ENCODE measurements around the gene PARP8.

DNA sequence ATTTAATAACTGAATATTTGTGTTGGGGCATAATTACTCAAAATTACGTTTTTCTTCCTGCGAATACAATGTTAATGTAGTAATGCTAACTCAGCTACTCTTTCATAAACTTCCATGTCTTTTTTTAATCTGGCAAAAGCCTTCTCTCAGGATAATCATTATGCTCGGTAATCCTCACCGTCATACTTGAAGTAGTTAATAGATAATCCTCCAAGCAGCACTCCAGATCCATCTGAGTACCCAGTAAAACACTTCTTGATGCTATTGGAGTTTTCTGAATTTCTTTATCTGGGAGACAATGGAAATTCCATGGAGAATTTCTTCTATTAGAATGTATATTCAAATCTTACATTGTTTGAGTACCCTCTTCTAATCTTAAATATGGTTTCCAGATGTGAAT lies 34.3 kb downstream of the PARP8 start:
- TF ChIP-seq, protein P1, sequence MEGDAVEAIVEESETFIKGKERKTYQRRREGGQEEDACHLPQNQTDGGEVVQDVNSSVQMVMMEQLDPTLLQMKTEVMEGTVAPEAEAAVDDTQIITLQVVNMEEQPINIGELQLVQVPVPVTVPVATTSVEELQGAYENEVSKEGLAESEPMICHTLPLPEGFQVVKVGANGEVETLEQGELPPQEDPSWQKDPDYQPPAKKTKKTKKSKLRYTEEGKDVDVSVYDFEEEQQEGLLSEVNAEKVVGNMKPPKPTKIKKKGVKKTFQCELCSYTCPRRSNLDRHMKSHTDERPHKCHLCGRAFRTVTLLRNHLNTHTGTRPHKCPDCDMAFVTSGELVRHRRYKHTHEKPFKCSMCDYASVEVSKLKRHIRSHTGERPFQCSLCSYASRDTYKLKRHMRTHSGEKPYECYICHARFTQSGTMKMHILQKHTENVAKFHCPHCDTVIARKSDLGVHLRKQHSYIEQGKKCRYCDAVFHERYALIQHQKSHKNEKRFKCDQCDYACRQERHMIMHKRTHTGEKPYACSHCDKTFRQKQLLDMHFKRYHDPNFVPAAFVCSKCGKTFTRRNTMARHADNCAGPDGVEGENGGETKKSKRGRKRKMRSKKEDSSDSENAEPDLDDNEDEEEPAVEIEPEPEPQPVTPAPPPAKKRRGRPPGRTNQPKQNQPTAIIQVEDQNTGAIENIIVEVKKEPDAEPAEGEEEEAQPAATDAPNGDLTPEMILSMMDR (IDR thresholded peaks at IDR 0.05): no peak
- no peak for TF ChIP-seq EP300 (IDR thresholded peaks at IDR 0.05; ENCODE audit: low read depth)
- TF ChIP-seq POLR2A (IDR thresholded peaks at IDR 0.05): no peak
- no peak for TF ChIP-seq POLR2AphosphoS5 (IDR thresholded peaks at IDR 0.05)
